OCI-LY7 (cell line): ENCODE data around the gene FLNA. TPM values are rescaled to one million over a fixed set of nuclear protein-coding genes. Genes with fewer than 3 reads are reported as not detected.

Source experiments
- BruUV-seq: library from RNA; stranded (reverse); fragments of 400-500 nt; replicated peaks from 2 replicates; lab custom pipeline; 2021; lab: Mats Ljungman, UMichigan
- CTCF ChIA-PET: fragments of 300-600 bp; sonication (Branson Sonifier 250); formaldehyde crosslinking; loops from one replicate; lab custom pipeline; 2022; ENCODE audit warnings: antibody characterized with exemption; ENCODE audit not compliant: unreplicated experiment; lab: Charles Lee
- POLR2A ChIA-PET: fragments of 300-600 bp; sonication (Branson Sonifier 250); formaldehyde crosslinking; loops from one replicate; lab custom pipeline; 2022; ENCODE audit warnings: antibody characterized with exemption; lab: Charles Lee
- DNase-seq: peaks from one replicate; pipeline ENCODE4 v3.0.0-alpha.2; 2015; ENCODE audit warnings: low spot score
- H2AFZ ChIP-seq: fragments of 200-600 bp; sonication (generic), shearing (Covaris generic); 2 replicates; pipeline ENCODE4 v1.6.1; 2014; ENCODE audit warnings: mild to moderate bottlenecking, antibody characterized with exemption, low read length, moderate library complexity
- H3K27ac ChIP-seq: fragments of 200-600 bp; sonication (generic); 2 replicates; pipeline ENCODE4 v1.5.1; 2014; ENCODE audit warnings: mixed run types, low read depth, mild to moderate bottlenecking, moderate library complexity, low read length, inconsistent platforms; ENCODE audit not compliant: poor library complexity, severe bottlenecking
- H3K36me3 ChIP-seq: fragments of 200-600 bp; sonication (generic); 2 replicates; pipeline ENCODE4 v1.6.1; 2014; ENCODE audit warnings: mild to moderate bottlenecking, antibody characterized with exemption, low read length, moderate library complexity, mixed read lengths; ENCODE audit not compliant: insufficient read depth
- H3K4me1 ChIP-seq: fragments of 200-600 bp; sonication (generic); 2 replicates; pipeline ENCODE4 v1.5.1; 2014; ENCODE audit warnings: mild to moderate bottlenecking, low read length; ENCODE audit not compliant: insufficient read depth, poor library complexity, severe bottlenecking
- H3K4me2 ChIP-seq: fragments of 200-600 bp; sonication (generic); 2 replicates; pipeline ENCODE4 v1.6.1; 2014; ENCODE audit warnings: mild to moderate bottlenecking, low read length
- H3K4me3 ChIP-seq: fragments of 200-600 bp; sonication (generic); 2 replicates; pipeline ENCODE4 v1.5.1; 2014; ENCODE audit warnings: mild to moderate bottlenecking, low read depth, low read length; ENCODE audit not compliant: poor library complexity, severe bottlenecking
- H3K79me2 ChIP-seq: fragments of 200-600 bp; sonication (generic); 2 replicates; pipeline ENCODE4 v1.6.1; 2016; ENCODE audit warnings: low read depth, mild to moderate bottlenecking, low read length, moderate library complexity, mixed read lengths; ENCODE audit not compliant: insufficient read depth
- H3K9me2 ChIP-seq: fragments of 200-600 bp; sonication (generic); 2 replicates; pipeline ENCODE4 v1.6.1; 2016; ENCODE audit warnings: mild to moderate bottlenecking, low read length, mixed read lengths; ENCODE audit not compliant: insufficient read depth
- H3K9me3 ChIP-seq: fragments of 200-600 bp; sonication (generic); 2 replicates; pipeline ENCODE4 v1.6.1; 2014; ENCODE audit warnings: mild to moderate bottlenecking, mixed run types, low read length, mixed read lengths
- H4K20me1 ChIP-seq: fragments of 200-600 bp; sonication (generic); 2 replicates; pipeline ENCODE4 v1.6.1; 2014; ENCODE audit warnings: mild to moderate bottlenecking, antibody characterized with exemption, low read length, moderate library complexity, mixed read lengths; ENCODE audit not compliant: insufficient read depth
- EZH2phosphoT487 ChIP-seq: fragments of 200-600 bp; sonication (generic); IDR thresholded peaks from 2 replicates; pipeline ENCODE4 v1.6.1; 2018; ENCODE audit warnings: low read depth, borderline replicate concordance, mild to moderate bottlenecking, mixed run types, antibody characterized with exemption, low read length, moderate library complexity, mixed read lengths
- intact Hi-C: fragments of 100-400 bp; cut with micrococcal nuclease; formaldehyde crosslinking; loops from one replicate; pipeline ENCODE4 v1.10.0; 2022; ENCODE audit not compliant: unreplicated experiment
- total RNA-seq, 2 experiments: library from RNA; depleted of rRNA in 1 of 2; stranded (reverse); fragments of >200 nt in 1 of 2; shearing (Covaris generic) in 1 of 2; gene quantifications; 2 replicates each; pipeline ENCODE4 v1.2.3, GENCODE V29; 2014 to 2022
- TF ChIP-seq, protein P1 (sequence below): fragments of 200-600 bp; sonication (generic); conservative IDR thresholded peaks from 2 replicates; pipeline ENCODE4 v1.5.1; 2014; ENCODE audit warnings: mild to moderate bottlenecking, antibody characterized with exemption, low read length, moderate library complexity, mixed read lengths

Gene FLNA
- total RNA-seq, 2 experiments from 2014 or later, result 78.8 to 97.7 TPM

DNA sequence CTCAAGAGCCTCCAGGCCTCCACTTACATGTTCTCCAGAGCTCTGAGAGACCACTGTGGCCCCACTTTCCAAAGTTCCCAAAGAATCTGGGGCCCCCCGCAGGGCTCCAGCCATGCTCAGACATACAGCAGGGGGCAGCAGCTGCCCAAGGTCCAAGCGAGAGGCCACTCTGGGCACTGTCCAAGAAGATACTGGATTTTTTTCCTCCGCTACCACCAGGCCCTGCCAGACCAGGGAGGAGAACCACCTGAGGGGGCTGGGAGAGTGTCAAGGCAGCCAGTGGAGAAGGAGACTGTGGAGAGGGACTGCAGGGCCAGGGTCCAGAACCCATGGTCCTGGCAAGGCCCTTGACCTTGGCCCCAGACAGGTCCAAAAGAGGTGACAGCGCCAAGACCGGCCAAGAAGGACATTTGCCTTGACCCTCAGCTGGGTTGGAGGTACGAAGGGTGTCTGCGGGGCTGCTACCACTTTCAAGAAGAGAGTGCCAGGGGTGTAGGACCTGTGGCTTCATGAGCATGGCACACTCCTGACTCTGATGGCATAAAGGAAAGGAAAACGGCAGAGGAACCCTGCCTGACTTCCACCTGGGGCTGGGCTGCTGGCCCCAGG lies 10.0 kb upstream of the FLNA start:
- no peak for DNase-seq
- peaks cover 11% of the 10 kb centered on the region for H3K79me2 ChIP-seq
- H3K36me3 ChIP-seq, result peaks cover 4% of the 10 kb centered on the region; the same call in 1 of the 2 replicates
- ChIA-PET CTCF (no interaction called here), POLR2A (no interaction called here)
- no peak for TF ChIP-seq EZH2phosphoT487
- TF ChIP-seq, protein P1, sequence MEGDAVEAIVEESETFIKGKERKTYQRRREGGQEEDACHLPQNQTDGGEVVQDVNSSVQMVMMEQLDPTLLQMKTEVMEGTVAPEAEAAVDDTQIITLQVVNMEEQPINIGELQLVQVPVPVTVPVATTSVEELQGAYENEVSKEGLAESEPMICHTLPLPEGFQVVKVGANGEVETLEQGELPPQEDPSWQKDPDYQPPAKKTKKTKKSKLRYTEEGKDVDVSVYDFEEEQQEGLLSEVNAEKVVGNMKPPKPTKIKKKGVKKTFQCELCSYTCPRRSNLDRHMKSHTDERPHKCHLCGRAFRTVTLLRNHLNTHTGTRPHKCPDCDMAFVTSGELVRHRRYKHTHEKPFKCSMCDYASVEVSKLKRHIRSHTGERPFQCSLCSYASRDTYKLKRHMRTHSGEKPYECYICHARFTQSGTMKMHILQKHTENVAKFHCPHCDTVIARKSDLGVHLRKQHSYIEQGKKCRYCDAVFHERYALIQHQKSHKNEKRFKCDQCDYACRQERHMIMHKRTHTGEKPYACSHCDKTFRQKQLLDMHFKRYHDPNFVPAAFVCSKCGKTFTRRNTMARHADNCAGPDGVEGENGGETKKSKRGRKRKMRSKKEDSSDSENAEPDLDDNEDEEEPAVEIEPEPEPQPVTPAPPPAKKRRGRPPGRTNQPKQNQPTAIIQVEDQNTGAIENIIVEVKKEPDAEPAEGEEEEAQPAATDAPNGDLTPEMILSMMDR, result peak; percentile 33; the same call in 1 of the 2 replicates
- H3K4me3 ChIP-seq, result no peak overlapping the region
- BruUV-seq, result no TSS peak
- no peaks in the 10 kb centered on the region for H3K9me3 ChIP-seq
- H3K4me2 ChIP-seq, result no peak overlapping the region
- no peak overlapping the region for H2AFZ ChIP-seq
- no peaks in the 10 kb centered on the region for H4K20me1 ChIP-seq
- H3K9me2 ChIP-seq, result no peaks in the 10 kb centered on the region
- H3K4me1 ChIP-seq, result peaks cover 11% of the 10 kb centered on the region
- intact Hi-C loops, result no loop called here
- no peak overlapping the region for H3K27ac ChIP-seq

DNA sequence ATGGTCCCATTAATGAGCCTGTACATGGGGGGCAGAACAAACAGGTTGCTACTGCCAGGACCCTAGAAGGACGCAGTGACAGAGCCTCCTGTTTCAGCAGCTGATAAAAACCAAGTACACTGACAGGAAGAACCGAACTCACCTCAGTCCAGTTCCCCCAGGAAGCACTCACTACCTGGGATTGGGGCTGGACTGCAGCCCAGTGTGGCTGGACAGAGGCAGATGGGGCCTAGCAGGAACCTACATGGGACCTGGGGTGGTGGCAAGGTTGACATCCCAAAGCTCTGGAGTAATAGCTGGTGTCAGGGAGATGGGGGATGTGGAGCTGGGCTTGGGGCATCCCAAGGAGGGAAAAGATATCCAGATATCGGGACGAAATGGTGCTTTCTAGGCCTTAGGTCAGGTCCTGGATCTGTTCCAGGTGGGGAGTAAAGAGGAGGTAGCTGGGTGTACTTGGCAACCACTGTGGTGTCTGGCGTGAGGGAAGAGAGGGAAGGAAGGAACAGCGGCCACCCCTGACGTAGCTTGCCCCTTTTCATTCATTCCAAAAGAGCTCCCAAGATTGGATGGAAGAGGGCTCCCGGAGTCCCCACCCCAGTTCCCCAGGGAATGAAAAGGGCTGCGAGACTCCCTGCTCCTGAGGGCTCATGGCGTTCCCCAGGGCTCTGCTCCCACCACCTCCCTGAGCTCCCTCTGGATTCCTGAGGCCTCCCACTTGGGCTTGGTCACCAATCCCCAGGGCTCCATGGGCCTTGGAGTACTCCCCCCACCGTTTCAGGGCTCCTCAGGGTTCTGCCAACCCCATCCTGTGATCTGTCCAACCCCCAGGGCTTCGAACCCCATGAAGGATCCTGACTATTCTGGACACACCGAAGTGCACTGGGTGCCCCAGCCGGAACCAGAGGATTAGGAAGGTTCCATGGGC lies 9.2 kb upstream of the FLNA start:
- Histone ChIP-seq H3K9me3 (no peaks in the 10 kb centered on the region), H3K36me3 (peaks cover 4% of the 10 kb centered on the region; the same call in 1 of the 2 replicates), H4K20me1 (no peaks in the 10 kb centered on the region), H3K9me2 (no peaks in the 10 kb centered on the region), H2AFZ (no peak overlapping the region), H3K27ac (no peak overlapping the region), H3K4me1 (peaks cover 11% of the 10 kb centered on the region), H3K79me2 (peaks cover 13% of the 10 kb centered on the region), H3K4me3 (no peak overlapping the region), H3K4me2 (no peak overlapping the region)
- no peak for TF ChIP-seq EZH2phosphoT487
- TF ChIP-seq, protein P1, result no peak
- BruUV-seq, result no TSS peak
- no peak for DNase-seq
- CTCF ChIA-PET, result no interaction called here
- POLR2A ChIA-PET, result no interaction called here
- intact Hi-C loops, result no loop called here
